Vagina (tissue), 2 donors: ENCODE results near the gene FYB1. TPM values are rescaled to one million over a fixed set of nuclear protein-coding genes. Genes with fewer than 3 reads are reported as not detected.

Experiments used
- DNase-seq, 2 donors: peaks; one replicate each; pipeline ENCODE4 v3.0.0-alpha.2; 2017; ENCODE audit errors: extremely low spot score in 2 of 2
- H3K27ac ChIP-seq: fragments of 200-600 bp; sonication (generic); one replicate; pipeline ENCODE4 v1.5.1; 2019
- H3K27me3 ChIP-seq: fragments of 200-600 bp; sonication (generic); one replicate; pipeline ENCODE4 v1.5.1; 2019
- H3K36me3 ChIP-seq, 2 donors: fragments of 200-600 bp; sonication (generic); one replicate each; pipeline ENCODE4 v1.5.1; 2017 to 2019
- H3K4me1 ChIP-seq: fragments of 200-600 bp; sonication (generic); one replicate; pipeline ENCODE4 v1.5.1; 2019
- H3K4me3 ChIP-seq, 2 donors: fragments of 200-600 bp; sonication (generic); 1 replicate in 1 of 2; 2 replicates in 1 of 2; pipeline ENCODE4 v1.5.1; 2016 to 2019
- H3K9me3 ChIP-seq: fragments of 200-600 bp; sonication (generic); one replicate; pipeline ENCODE4 v1.5.1; 2019
- POLR2A ChIP-seq, 2 donors: fragments of 450-650 bp; IDR thresholded peaks; one replicate each; pipeline ENCODE4 v1.6.1; 2017; ENCODE audit warnings: antibody characterized with exemption in 2 of 2, mild to moderate bottlenecking in 2 of 2, moderate library complexity in 2 of 2
- POLR2AphosphoS5 ChIP-seq, 2 donors: sonication (generic); formaldehyde crosslinking; IDR thresholded peaks; one replicate each; pipeline ENCODE4 v1.9.0; 2017; ENCODE audit warnings: antibody characterized with exemption in 2 of 2, mild to moderate bottlenecking in 2 of 2, low read depth in 1 of 2; ENCODE audit not compliant: insufficient read depth in 1 of 2
- intact Hi-C: fragments of 100-400 bp; cut with DNase I; formaldehyde crosslinking; loops from one replicate; pipeline ENCODE4 v1.15.1; 2023
- total RNA-seq: library from RNA; depleted of rRNA; stranded (reverse); fragments of >200 nt; gene quantifications from one replicate; pipeline ENCODE4 v1.2.3, GENCODE V29; 2016
- TF ChIP-seq, protein P1 (sequence below), 3 experiments: fragments of 450-650 bp in 2 of 3; fragments of 200-600 bp in 1 of 3; sonication (generic) in 1 of 3; IDR thresholded peaks; one replicate each; pipeline ENCODE4 v1.5.1; 2017 to 2019; ENCODE audit warnings: antibody characterized with exemption in 3 of 3, mild to moderate bottlenecking in 2 of 3, moderate library complexity in 2 of 3

FYB1 gene
- total RNA-seq, 1 donor from 2014 or later = 10.8 TPM

DNA sequence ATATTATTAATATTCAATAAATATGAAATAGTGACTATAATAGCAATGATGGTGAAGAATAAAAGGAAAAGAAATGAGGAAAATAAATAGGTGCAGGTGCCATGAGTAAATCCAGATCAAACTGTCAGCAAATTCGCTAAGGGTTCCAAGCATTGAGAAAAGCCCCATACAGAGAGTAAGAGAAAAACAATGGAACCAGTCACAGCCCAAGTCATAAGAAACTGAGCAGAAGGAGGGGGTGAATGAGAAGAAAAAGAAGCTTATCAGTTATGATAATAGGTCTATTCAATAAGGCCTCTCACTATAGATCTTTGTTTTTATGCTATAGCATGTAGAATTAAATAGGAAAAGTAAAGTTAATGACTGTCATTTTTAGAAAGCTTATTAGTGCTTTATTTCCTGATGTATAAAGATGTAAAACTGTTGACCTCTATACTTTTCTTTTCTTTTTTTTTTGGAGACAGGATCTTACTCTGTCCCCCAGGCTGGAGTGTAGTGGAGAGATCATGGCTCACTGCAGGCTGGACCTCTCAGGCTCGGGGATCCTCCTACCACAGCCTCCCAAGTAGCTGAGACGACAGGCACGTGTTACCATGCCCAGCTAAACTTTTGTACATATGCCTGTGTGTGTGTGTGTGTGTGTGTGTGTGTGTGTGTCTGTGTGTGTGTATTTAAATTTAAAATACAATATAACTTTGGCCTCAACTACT is 72.4 kb downstream of the FYB1 start:
- no peaks in the 10 kb centered on the region for H3K4me1 ChIP-seq
- no peak overlapping the region for H3K27ac ChIP-seq
- no peaks in the 10 kb centered on the region for H3K36me3 ChIP-seq
- no peak for TF ChIP-seq POLR2A (IDR thresholded peaks at IDR 0.05)
- TF ChIP-seq POLR2AphosphoS5 (IDR thresholded peaks at IDR 0.05; ENCODE audit: insufficient read depth in 1 of 2, low read depth in 1 of 2) = no peak
- TF ChIP-seq, protein P1, sequence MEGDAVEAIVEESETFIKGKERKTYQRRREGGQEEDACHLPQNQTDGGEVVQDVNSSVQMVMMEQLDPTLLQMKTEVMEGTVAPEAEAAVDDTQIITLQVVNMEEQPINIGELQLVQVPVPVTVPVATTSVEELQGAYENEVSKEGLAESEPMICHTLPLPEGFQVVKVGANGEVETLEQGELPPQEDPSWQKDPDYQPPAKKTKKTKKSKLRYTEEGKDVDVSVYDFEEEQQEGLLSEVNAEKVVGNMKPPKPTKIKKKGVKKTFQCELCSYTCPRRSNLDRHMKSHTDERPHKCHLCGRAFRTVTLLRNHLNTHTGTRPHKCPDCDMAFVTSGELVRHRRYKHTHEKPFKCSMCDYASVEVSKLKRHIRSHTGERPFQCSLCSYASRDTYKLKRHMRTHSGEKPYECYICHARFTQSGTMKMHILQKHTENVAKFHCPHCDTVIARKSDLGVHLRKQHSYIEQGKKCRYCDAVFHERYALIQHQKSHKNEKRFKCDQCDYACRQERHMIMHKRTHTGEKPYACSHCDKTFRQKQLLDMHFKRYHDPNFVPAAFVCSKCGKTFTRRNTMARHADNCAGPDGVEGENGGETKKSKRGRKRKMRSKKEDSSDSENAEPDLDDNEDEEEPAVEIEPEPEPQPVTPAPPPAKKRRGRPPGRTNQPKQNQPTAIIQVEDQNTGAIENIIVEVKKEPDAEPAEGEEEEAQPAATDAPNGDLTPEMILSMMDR (IDR thresholded peaks at IDR 0.05) = no peak
- no peaks in the 10 kb centered on the region for H3K9me3 ChIP-seq
- H3K27me3 ChIP-seq = no peaks in the 10 kb centered on the region
- intact Hi-C loops = no loop called here
- DNase-seq = no peak
- H3K4me3 ChIP-seq = no peak overlapping the region

DNA sequence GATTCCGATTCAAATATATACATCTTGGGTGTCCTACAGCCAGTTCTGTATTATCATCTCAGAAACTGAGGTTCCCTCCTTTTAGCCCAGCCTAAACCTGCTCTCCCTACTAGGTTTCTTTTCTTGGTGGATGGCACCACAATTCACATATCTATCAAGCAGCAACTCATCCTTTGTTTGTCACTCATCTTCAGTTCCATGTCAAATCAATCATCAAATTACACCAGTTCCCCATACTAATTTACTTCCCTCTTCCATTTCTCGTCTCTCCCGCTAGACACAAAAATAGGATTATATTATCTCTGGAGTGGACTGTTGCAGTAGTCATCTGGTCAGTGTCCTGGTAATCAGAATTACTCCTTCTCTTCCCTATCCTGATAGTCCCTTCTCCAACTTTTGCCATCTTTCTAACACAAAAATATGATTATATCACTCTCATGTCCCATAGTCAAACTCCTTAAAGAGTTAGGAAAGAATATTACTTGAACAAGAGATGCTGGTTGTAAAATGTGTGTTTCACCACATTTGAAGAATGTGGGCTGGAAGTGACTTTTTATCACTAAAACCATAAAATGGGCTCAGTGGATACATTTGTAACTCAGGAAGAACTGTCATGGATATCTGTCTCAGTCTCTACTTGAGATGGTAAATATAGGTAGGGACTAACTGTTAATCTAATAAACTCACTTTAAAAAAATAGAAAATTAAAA is 76.1 kb downstream of the FYB1 start:
- no peaks in the 10 kb centered on the region for H3K36me3 ChIP-seq
- TF ChIP-seq POLR2AphosphoS5 (IDR thresholded peaks at IDR 0.05; ENCODE audit: insufficient read depth in 1 of 2, low read depth in 1 of 2) (no peak), POLR2A (IDR thresholded peaks at IDR 0.05) (no peak)
- TF ChIP-seq, protein P1 (IDR thresholded peaks at IDR 0.05) = no peak
- intact Hi-C loops = no loop called here

DNA sequence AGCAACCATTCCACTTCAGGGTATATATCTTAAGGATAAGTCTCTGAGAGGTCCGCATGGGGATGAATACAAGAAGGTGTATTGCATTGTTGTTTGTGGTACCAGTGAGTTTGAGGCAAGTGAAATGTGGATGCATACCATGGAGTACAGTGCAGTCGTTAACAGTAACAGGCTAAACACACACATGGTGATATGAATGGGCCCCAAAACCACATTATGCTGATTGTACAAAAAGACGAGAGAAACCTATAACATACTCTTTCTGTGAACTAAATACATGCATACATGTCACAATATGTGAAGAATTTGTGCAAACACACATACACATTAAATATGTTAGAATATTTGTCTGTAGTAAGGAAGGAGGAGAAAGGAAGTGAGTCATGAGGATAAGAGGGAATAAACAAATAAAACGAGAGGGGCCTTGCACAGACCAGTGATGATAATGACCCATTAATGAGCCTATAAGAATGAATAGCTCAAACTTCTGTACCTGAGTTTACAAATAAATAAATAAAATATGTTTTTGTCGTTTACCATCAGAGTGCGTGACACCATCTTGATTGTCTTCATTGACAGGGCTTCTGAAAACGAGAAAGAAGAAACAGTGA is 78.7 kb downstream of the FYB1 start:
- TF ChIP-seq POLR2AphosphoS5 (IDR thresholded peaks at IDR 0.05; ENCODE audit: insufficient read depth in 1 of 2, low read depth in 1 of 2) = no peak
- TF ChIP-seq POLR2A (IDR thresholded peaks at IDR 0.05) = no peak
- TF ChIP-seq, protein P1 (IDR thresholded peaks at IDR 0.05) = no peak
- H3K4me1 ChIP-seq = no peaks in the 10 kb centered on the region
- DNase-seq = no peak
- no peaks in the 10 kb centered on the region for H3K36me3 ChIP-seq
- no peak overlapping the region for H3K4me3 ChIP-seq
- no peaks in the 10 kb centered on the region for H3K27me3 ChIP-seq
- no peak overlapping the region for H3K27ac ChIP-seq
- intact Hi-C loops = no loop called here
- H3K9me3 ChIP-seq = no peaks in the 10 kb centered on the region

More for the DNA sequence above, 76.1 kb downstream of the FYB1 start:
- Histone ChIP-seq H3K4me1 (no peaks in the 10 kb centered on the region), H3K9me3 (no peaks in the 10 kb centered on the region), H3K4me3 (no peak overlapping the region), H3K27ac (no peak overlapping the region), H3K27me3 (no peaks in the 10 kb centered on the region)
- no peak for DNase-seq

DNA sequence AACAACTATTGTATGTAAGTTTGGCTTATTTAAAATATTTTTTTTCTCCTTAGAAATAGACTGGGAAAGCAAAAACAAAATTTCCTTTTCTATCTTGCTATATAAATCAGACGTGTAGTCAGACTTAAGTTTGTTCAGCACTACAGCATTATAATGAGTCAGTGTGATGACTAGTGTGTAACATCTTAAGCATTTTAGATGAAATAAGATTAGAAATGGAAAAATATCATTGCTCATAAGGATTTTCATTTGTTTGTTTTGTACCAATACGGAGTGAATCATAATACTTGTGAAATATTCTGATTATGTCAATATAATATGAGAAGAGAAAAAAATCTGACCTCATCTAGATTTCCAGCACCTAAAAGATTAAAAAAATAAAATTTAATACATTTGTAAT is 80.5 kb downstream of the FYB1 start:
- intact Hi-C loops = no loop called here
- no peaks in the 10 kb centered on the region for H3K4me1 ChIP-seq

More for the DNA sequence above, 80.5 kb downstream of the FYB1 start:
- no peak for DNase-seq
- Histone ChIP-seq H3K27me3 (no peaks in the 10 kb centered on the region), H3K36me3 (no peaks in the 10 kb centered on the region), H3K9me3 (no peaks in the 10 kb centered on the region), H3K4me3 (no peak overlapping the region), H3K27ac (no peak overlapping the region)
- no peak for TF ChIP-seq POLR2A (IDR thresholded peaks at IDR 0.05)
- TF ChIP-seq POLR2AphosphoS5 (IDR thresholded peaks at IDR 0.05; ENCODE audit: insufficient read depth in 1 of 2, low read depth in 1 of 2) = no peak
- TF ChIP-seq, protein P1 (IDR thresholded peaks at IDR 0.05) = no peak
